T-helper 22 cell (primary cell): ENCODE measurements around the gene PRR20B.
"Not testable (repeated sequence)": the region's sequence is repeated elsewhere in the genome, so short reads cannot be mapped to it uniquely, and the experiment has no call there.

Experiments
- DNase-seq: peaks from one replicate; pipeline ENCODE4 v3.0.0-alpha.2; 2020; ENCODE audit warnings: low read depth

Gene PRR20B

GRCh38 chr13:57147188-57147587 lies at the start of gene PRR20B:
PRR20B (plus strand) TSS chr13:57147488; CDS start chr13:57147875, 387 bp downstream.
- not testable (repeated sequence) for DNase-seq

- no peak for DNase-seq
These were observed 32.3 kb upstream of the PRR20B start for GRCh38 chr13:57114945-57115344.

- DNase-seq = no peak
These were observed 23.6 kb upstream of the PRR20B start for GRCh38 chr13:57123681-57124080.

GRCh38 chr13:57128909-57129308 lies 18.4 kb upstream of the PRR20B start:
- DNase-seq = no peak

GRCh38 chr13:57136093-57136492 lies 11.2 kb upstream of the PRR20B start:
- DNase-seq = no peak

GRCh38 chr13:57137585-57137984 lies 9.7 kb upstream of the PRR20B start:
- DNase-seq = no peak

GRCh38 chr13:57138988-57139387 lies 8.3 kb upstream of the PRR20B start:
- DNase-seq = no peak

- not testable (repeated sequence) for DNase-seq
These were observed 7.5 kb upstream of the PRR20B start for GRCh38 chr13:57139781-57140180.

GRCh38 chr13:57140235-57140968 lies 6.9 kb upstream of the PRR20B start, which contains the start of gene PRR20A:
PRR20A (plus strand) TSS chr13:57140918; CDS start chr13:57141305, 387 bp downstream.
- not testable (repeated sequence) for DNase-seq

GRCh38 chr13:57148106-57148505 lies 818 bp downstream of the PRR20B start:
- DNase-seq = not testable (repeated sequence)

GRCh38 chr13:57153761-57154160 lies 6.5 kb downstream of the PRR20B start, which contains the start of gene PRR20C:
PRR20C (plus strand) TSS chr13:57154061; CDS start chr13:57154448, 387 bp downstream.
- DNase-seq = not testable (repeated sequence)

- DNase-seq = not testable (repeated sequence)
These were observed 13.0 kb downstream of the PRR20B start, which contains the start of gene PRR20D for GRCh38 chr13:57160332-57160731. PRR20D (plus strand) TSS chr13:57160632; CDS start chr13:57161019, 387 bp downstream.

GRCh38 chr13:57166897-57167296 lies 19.6 kb downstream of the PRR20B start, which contains the start of gene PRR20E:
PRR20E (plus strand) TSS chr13:57167197; CDS start chr13:57167584, 387 bp downstream.
- DNase-seq = not testable (repeated sequence)

- no peak for DNase-seq
These were observed 44.4 kb downstream of the PRR20B start for GRCh38 chr13:57191667-57192066.
